ENCODE measurements around the gene MAPK14.

DNA sequence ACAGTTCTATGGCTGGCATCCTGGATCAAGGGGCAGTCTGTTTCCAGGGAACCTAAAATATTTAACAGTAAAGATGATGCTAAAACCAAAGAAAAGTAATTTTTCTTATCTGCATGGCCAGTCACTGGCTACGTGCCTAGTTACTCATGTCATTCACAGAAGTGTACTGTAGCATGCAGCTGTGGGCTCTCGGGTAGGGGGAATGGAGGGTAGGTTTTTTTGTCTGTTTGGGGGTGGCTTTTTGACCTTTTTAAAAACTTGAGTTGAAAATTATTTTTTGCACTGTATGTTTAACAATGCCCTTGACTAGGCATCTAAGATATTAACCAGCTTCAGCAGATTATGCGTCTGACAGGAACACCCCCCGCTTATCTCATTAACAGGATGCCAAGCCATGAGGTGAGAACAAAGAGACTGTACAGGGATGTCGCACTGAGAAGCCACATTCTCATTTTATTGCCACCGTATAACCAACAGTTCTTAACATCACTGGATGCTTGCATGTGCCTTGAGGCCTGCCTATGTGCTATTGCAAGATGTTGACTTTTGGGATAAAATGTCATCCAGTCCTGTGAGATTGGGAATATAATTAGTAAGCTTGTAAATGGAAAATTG lies 72.4 kb downstream of the MAPK14 start:
- TF ChIP-seq, protein P1, sequence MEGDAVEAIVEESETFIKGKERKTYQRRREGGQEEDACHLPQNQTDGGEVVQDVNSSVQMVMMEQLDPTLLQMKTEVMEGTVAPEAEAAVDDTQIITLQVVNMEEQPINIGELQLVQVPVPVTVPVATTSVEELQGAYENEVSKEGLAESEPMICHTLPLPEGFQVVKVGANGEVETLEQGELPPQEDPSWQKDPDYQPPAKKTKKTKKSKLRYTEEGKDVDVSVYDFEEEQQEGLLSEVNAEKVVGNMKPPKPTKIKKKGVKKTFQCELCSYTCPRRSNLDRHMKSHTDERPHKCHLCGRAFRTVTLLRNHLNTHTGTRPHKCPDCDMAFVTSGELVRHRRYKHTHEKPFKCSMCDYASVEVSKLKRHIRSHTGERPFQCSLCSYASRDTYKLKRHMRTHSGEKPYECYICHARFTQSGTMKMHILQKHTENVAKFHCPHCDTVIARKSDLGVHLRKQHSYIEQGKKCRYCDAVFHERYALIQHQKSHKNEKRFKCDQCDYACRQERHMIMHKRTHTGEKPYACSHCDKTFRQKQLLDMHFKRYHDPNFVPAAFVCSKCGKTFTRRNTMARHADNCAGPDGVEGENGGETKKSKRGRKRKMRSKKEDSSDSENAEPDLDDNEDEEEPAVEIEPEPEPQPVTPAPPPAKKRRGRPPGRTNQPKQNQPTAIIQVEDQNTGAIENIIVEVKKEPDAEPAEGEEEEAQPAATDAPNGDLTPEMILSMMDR (IDR thresholded peaks at IDR 0.05; ENCODE audit: insufficient read depth, low read length): no peak
- TF ChIP-seq POLR2AphosphoS5 (IDR thresholded peaks at IDR 0.05; ENCODE audit: low read depth): no peak
- TF ChIP-seq SPI1 (IDR thresholded peaks at IDR 0.05; ENCODE audit: borderline replicate concordance, low read depth): no peak
- TF ChIP-seq GABPA (IDR thresholded peaks at IDR 0.05; ENCODE audit: low read depth): no peak
- TF ChIP-seq, protein P2, sequence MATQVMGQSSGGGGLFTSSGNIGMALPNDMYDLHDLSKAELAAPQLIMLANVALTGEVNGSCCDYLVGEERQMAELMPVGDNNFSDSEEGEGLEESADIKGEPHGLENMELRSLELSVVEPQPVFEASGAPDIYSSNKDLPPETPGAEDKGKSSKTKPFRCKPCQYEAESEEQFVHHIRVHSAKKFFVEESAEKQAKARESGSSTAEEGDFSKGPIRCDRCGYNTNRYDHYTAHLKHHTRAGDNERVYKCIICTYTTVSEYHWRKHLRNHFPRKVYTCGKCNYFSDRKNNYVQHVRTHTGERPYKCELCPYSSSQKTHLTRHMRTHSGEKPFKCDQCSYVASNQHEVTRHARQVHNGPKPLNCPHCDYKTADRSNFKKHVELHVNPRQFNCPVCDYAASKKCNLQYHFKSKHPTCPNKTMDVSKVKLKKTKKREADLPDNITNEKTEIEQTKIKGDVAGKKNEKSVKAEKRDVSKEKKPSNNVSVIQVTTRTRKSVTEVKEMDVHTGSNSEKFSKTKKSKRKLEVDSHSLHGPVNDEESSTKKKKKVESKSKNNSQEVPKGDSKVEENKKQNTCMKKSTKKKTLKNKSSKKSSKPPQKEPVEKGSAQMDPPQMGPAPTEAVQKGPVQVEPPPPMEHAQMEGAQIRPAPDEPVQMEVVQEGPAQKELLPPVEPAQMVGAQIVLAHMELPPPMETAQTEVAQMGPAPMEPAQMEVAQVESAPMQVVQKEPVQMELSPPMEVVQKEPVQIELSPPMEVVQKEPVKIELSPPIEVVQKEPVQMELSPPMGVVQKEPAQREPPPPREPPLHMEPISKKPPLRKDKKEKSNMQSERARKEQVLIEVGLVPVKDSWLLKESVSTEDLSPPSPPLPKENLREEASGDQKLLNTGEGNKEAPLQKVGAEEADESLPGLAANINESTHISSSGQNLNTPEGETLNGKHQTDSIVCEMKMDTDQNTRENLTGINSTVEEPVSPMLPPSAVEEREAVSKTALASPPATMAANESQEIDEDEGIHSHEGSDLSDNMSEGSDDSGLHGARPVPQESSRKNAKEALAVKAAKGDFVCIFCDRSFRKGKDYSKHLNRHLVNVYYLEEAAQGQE (IDR thresholded peaks at IDR 0.05; ENCODE audit: insufficient replicate concordance, low read depth): no peak
